H1 (cell line): Measurements from ENCODE around the gene ARNT2. TPM values are rescaled to one million over a fixed set of nuclear protein-coding genes. Genes with fewer than 3 reads are reported as not detected.

Experiments
- CTCF ChIA-PET: fragments of 300-600 bp; sonication (Branson Sonifier 250); formaldehyde crosslinking; loops from one replicate; lab custom pipeline; 2021; ENCODE audit not compliant: partially characterized antibody; lab: Charles Lee
- POLR2A ChIA-PET: fragments of 300-600 bp; sonication (Branson Sonifier 250); formaldehyde crosslinking; loops from one replicate; lab custom pipeline; 2021; ENCODE audit warnings: inconsistent platforms; ENCODE audit not compliant: partially characterized antibody; lab: Charles Lee
- DNase-seq, 2 experiments: peaks; one replicate each; pipeline versions ENCODE4 v3.0.0 to v3.0.0-alpha.2; 2010 to 2022; ENCODE audit warnings: low spot score in 2 of 2, low read depth in 1 of 2, mixed read lengths in 1 of 2
- FAIRE-seq: peaks from 2 replicates; lab custom pipeline; 2011; peaks lifted over from hg19 to GRCh38; lab: Jason Lieb, UNC
- H2AFZ ChIP-seq: 2 replicates; pipeline ENCODE4 v1.8.1; 2012; ENCODE audit warnings: low read length, inconsistent platforms
- H2AK5ac ChIP-seq: 2 replicates; pipeline ENCODE4 v1.6.1; 2013; ENCODE audit warnings: low read depth, low read length
- H2BK120ac ChIP-seq: replicated peaks from 2 replicates; pipeline ENCODE3; 2013; ENCODE audit warnings: low read depth, low read length, inconsistent platforms
- H2BK12ac ChIP-seq: 2 replicates; pipeline ENCODE4 v1.6.1; 2013; ENCODE audit warnings: low read depth, low read length
- H2BK15ac ChIP-seq: 2 replicates; pipeline ENCODE4 v1.6.1; 2013; ENCODE audit warnings: low read length
- H2BK20ac ChIP-seq: 2 replicates; pipeline ENCODE4 v1.6.1; 2013; ENCODE audit warnings: low read length
- H2BK5ac ChIP-seq: 2 replicates; pipeline ENCODE4 v1.6.1; 2013; ENCODE audit warnings: low read depth, low read length
- H3K14ac ChIP-seq: 2 replicates; pipeline ENCODE4 v1.6.1; 2013; ENCODE audit warnings: inconsistent platforms; ENCODE audit not compliant: insufficient read length
- H3K18ac ChIP-seq: 2 replicates; pipeline ENCODE4 v1.6.1; 2013; ENCODE audit warnings: low read length; ENCODE audit errors: extremely low read depth
- H3K23ac ChIP-seq: 2 replicates; pipeline ENCODE4 v1.6.1; 2013; ENCODE audit warnings: inconsistent platforms; ENCODE audit not compliant: insufficient read length
- H3K23me2 ChIP-seq: 2 replicates; pipeline ENCODE4 v1.6.1; 2013; ENCODE audit warnings: low read depth, low read length
- H3K27ac ChIP-seq: 2 replicates; pipeline ENCODE4 v1.6.1; 2011; ENCODE audit warnings: low read depth, low read length, inconsistent platforms
- H3K27me3 ChIP-seq, 4 experiments: replicated peaks in 1 of 4; 1 replicate in 1 of 4; 2 replicates in 3 of 4; pipeline versions ENCODE4 v1.6.1 to v1.8.1; 2011 to 2013; ENCODE audit warnings: low read length in 3 of 4, mild to moderate bottlenecking in 3 of 4, inconsistent platforms in 2 of 4, mixed read lengths in 2 of 4, moderate library complexity in 1 of 4; ENCODE audit not compliant: control insufficient read depth in 3 of 4, insufficient read depth in 3 of 4; ENCODE audit errors: extremely low read depth in 1 of 4
- H3K36me3 ChIP-seq, 4 experiments: 2 replicates each; pipeline versions ENCODE4 v1.6.1 to v1.8.1; 2011 to 2013; ENCODE audit warnings: mild to moderate bottlenecking in 4 of 4, low read length in 3 of 4, moderate library complexity in 2 of 4, control low read depth in 1 of 4, inconsistent platforms in 1 of 4; ENCODE audit not compliant: insufficient read depth in 4 of 4, control insufficient read depth in 2 of 4
- H3K4ac ChIP-seq: replicated peaks from 2 replicates; pipeline ENCODE3; 2013; ENCODE audit warnings: low read length, low read depth, mixed read lengths, inconsistent platforms; ENCODE audit not compliant: insufficient read length
- H3K4me1 ChIP-seq, 4 experiments: replicated peaks in 1 of 4; 1 replicate in 1 of 4; 2 replicates in 3 of 4; pipeline versions ENCODE4 v1.6.1 to v1.8.1; 2011 to 2013; ENCODE audit warnings: low read length in 3 of 4, inconsistent platforms in 2 of 4, mixed read lengths in 1 of 4; ENCODE audit not compliant: insufficient read depth in 4 of 4, control insufficient read depth in 3 of 4
- H3K4me2 ChIP-seq, 2 experiments: 2 replicates each; pipeline versions ENCODE4 v1.6.1 to v1.8.1; 2011 to 2013; ENCODE audit warnings: low read depth in 2 of 2, low read length in 2 of 2, control low read depth in 1 of 2, inconsistent platforms in 1 of 2, mild to moderate bottlenecking in 1 of 2; ENCODE audit not compliant: insufficient read depth in 1 of 2
- H3K4me3 ChIP-seq, 4 experiments: fragments of 200-600, 300-600 bp in 1 of 4; sonication (generic), shearing (Covaris generic), sonication (Bioruptor Twin) in 1 of 4; 2 replicates each; pipeline versions ENCODE4 v1.5.1 to v1.8.1; 2011 to 2016; ENCODE audit warnings: low read length in 4 of 4, low read depth in 3 of 4, control low read depth in 2 of 4, inconsistent platforms in 2 of 4, mild to moderate bottlenecking in 2 of 4, mixed read lengths in 1 of 4, moderate library complexity in 1 of 4; ENCODE audit not compliant: insufficient read depth in 2 of 4; ENCODE audit errors: extremely low read depth in 1 of 4
- H3K56ac ChIP-seq: replicated peaks from 2 replicates; pipeline ENCODE3; 2013; ENCODE audit warnings: low read depth, mild to moderate bottlenecking, mixed read lengths, low read length, inconsistent platforms; ENCODE audit not compliant: insufficient read length
- H3K79me1 ChIP-seq: 2 replicates; pipeline ENCODE4 v1.6.1; 2013; ENCODE audit warnings: low read depth, low read length, control low read depth
- H3K79me2 ChIP-seq, 2 experiments: 2 replicates each; pipeline versions ENCODE4 v1.6.1 to v1.8.1; 2012 to 2013; ENCODE audit warnings: low read length in 2 of 2, mild to moderate bottlenecking in 2 of 2, inconsistent platforms in 1 of 2; ENCODE audit not compliant: insufficient read depth in 2 of 2, control insufficient read depth in 1 of 2
- H3K9ac ChIP-seq, 4 experiments: replicated peaks in 1 of 4; 1 replicate in 1 of 4; 2 replicates in 3 of 4; pipeline versions ENCODE4 v1.6.1 to v1.8.1; 2011 to 2013; ENCODE audit warnings: low read depth in 3 of 4, low read length in 3 of 4, control low read depth in 2 of 4, mild to moderate bottlenecking in 2 of 4, moderate library complexity in 2 of 4, inconsistent platforms in 1 of 4; ENCODE audit errors: extremely low read depth in 1 of 4
- H3K9me3 ChIP-seq, 2 experiments: 2 replicates each; pipeline versions ENCODE4 v1.6.1 to v1.8.1; 2012 to 2013; ENCODE audit warnings: mild to moderate bottlenecking in 2 of 2, moderate library complexity in 2 of 2, control low read depth in 1 of 2, inconsistent platforms in 1 of 2, low read depth in 1 of 2, low read length in 1 of 2, mixed read lengths in 1 of 2; ENCODE audit not compliant: insufficient read depth in 2 of 2
- H4K20me1 ChIP-seq, 2 experiments: replicated peaks in 1 of 2; 2 replicates each; pipeline versions ENCODE3 to v1.8.1; 2011 to 2013; ENCODE audit warnings: inconsistent platforms in 2 of 2, low read length in 2 of 2, mild to moderate bottlenecking in 1 of 2; ENCODE audit not compliant: insufficient read depth in 2 of 2, control insufficient read depth in 1 of 2
- H4K5ac ChIP-seq: 2 replicates; pipeline ENCODE4 v1.6.1; 2013; ENCODE audit warnings: low read length, low read depth, mixed read lengths, inconsistent platforms; ENCODE audit not compliant: insufficient read length
- H4K8ac ChIP-seq: 2 replicates; pipeline ENCODE4 v1.8.0; 2013; ENCODE audit warnings: mild to moderate bottlenecking, moderate library complexity, low read length, inconsistent platforms; ENCODE audit not compliant: insufficient read depth; ENCODE audit errors: extremely low read depth
- H4K91ac ChIP-seq: replicated peaks from 2 replicates; pipeline ENCODE3; 2013; ENCODE audit warnings: low read length, mixed read lengths, inconsistent platforms; ENCODE audit not compliant: insufficient read length
- KDM4A ChIP-seq: IDR thresholded peaks from one replicate; pipeline ENCODE4 v1.7.1; 2012; ENCODE audit warnings: low read depth, mild to moderate bottlenecking, moderate library complexity, low read length, inconsistent platforms; ENCODE audit not compliant: severe bottlenecking
- SRF ChIP-seq: IDR thresholded peaks from 2 replicates; pipeline ENCODE4 v1.6.1; 2011; ENCODE audit warnings: mild to moderate bottlenecking, low read depth, low read length, moderate library complexity
- WGBS, 2 experiments: shearing (Covaris generic) in 1 of 2; methylation state at CpG; one replicate each; pipeline versions ENCODE4 v1.1.6 to v1.1.7; 2013 to 2015; ENCODE audit warnings: low lambda C conversion rate in 2 of 2, mixed read lengths in 2 of 2, inconsistent platforms in 1 of 2, low coverage in 1 of 2, missing lambda C conversion rate in 1 of 2; ENCODE audit not compliant: insufficient replicate concordance in 2 of 2, insufficient coverage in 1 of 2, insufficient read length in 1 of 2; ENCODE audit errors: extremely low coverage in 1 of 2, missing lambda C conversion rate in 1 of 2; 5-methylcytosine and 5-hydroxymethylcytosine counted together
- polyA plus RNA-seq, 7 experiments: library from polyadenylated mRNA; depleted of rRNA in 3 of 7; stranded (reverse) in 5 of 7; unstranded in 2 of 7; fragments of >200 nt in 5 of 7; fragments of 200-250 nt in 2 of 7; gene quantifications; 1 replicate in 5 of 7; 2 replicates in 1 of 7; 4 replicates in 1 of 7; pipeline versions ENCODE4 v1.2.1 to v1.2.3, GENCODE V29; 2011 to 2013; ENCODE audit warnings: missing spikeins in 2 of 7, mixed read lengths in 2 of 7
- total RNA-seq: library from RNA; stranded (reverse); fragmentation: NEBNext Ultra II Directional; extraction: Animal tissue kit (Norgen Biotek cat#: 25700); gene quantifications from 2 replicates; pipeline ENCODE4 v1.2.1, GENCODE V29; 2021

The ARNT2 gene
- total and polyA plus RNA-seq, 2 of the 8 experiments (the other 6 are each of a cell fraction or from before 2014, with no cell fraction given), result 9.5 to 14.6 TPM

DNA sequence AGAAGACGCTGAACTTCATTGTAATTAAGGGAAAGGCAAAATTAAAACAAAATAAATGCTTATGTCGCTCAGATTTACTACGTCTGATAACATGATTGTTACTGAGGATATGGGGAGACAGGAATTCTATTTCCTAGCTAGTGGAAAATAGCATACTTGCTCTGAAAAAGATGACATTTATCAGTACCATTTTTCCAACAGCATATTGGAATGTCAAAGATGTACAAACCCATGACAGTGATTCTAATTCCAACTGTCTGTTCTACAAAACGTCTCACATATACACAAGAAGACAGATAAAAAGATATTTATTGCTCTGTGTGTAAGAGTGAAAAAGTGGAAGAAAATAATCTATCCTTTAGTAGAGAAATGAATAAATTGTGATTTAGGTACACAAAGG lies 197.1 kb downstream of the ARNT2 start:
- POLR2A ChIA-PET, result no interaction called here
- CTCF ChIA-PET, result interaction anchor here (0.7 to 1.4 kb wide), 4 partner anchors 8 to 201 kb away, joined by 3 to 6 read pairs (median 4); no protein-coding TSS in a partner anchor
- no peak overlapping the region for H2BK12ac ChIP-seq

More for the DNA sequence above, 197.1 kb downstream of the ARNT2 start:
- H3K4ac ChIP-seq, result no peak overlapping the region
- DNase-seq (no peak), FAIRE-seq (no peak)
- no peak overlapping the region for H3K18ac ChIP-seq
- no peak overlapping the region for H3K27ac ChIP-seq
- H4K8ac ChIP-seq, result no peak overlapping the region
- H4K5ac ChIP-seq, result no peak overlapping the region
- no peaks in the 10 kb centered on the region for H3K23me2 ChIP-seq
- no peak overlapping the region for H3K14ac ChIP-seq
- H3K9ac ChIP-seq, result no peak overlapping the region
- H3K23ac ChIP-seq, result no peak overlapping the region
- no peak overlapping the region for H2AFZ ChIP-seq
- H3K79me2 ChIP-seq, result no peaks in the 10 kb centered on the region
- no peak overlapping the region for H3K4me2 ChIP-seq
- H3K4me3 ChIP-seq, result no peak overlapping the region
- H3K9me3 ChIP-seq, result no peaks in the 10 kb centered on the region
- no peak overlapping the region for H3K56ac ChIP-seq
- H2AK5ac ChIP-seq, result no peak overlapping the region
- H4K20me1 ChIP-seq, result no peaks in the 10 kb centered on the region
- no peaks in the 10 kb centered on the region for H3K36me3 ChIP-seq
- H3K27me3 ChIP-seq, result no peaks in the 10 kb centered on the region; a peak in 2 of 7 replicates
- no peak overlapping the region for H2BK15ac ChIP-seq
- 85% methylated on average over 4 of the region's 4 CpGs; no CpG with 5 or more reads in 1 of the 2 experiments for WGBS, 2 experiments
- H4K91ac ChIP-seq, result no peak overlapping the region
- no peak overlapping the region for H2BK20ac ChIP-seq
- no peak for TF ChIP-seq SRF
- no peak for TF ChIP-seq KDM4A
- TF ChIP-seq, all 59 proteins: peak for 0
- no peak overlapping the region for H2BK5ac ChIP-seq
- no peaks in the 10 kb centered on the region for H3K79me1 ChIP-seq
- peaks cover 0 to 8% (median under 1%) of the 10 kb centered on the region in 4 experiments; a peak in 4 of 7 replicates for H3K4me1 ChIP-seq
- no peak overlapping the region for H2BK120ac ChIP-seq
